HepG2 (cell line): ENCODE data around the gene STAT4. TPM values are rescaled to one million over a fixed set of nuclear protein-coding genes. Genes with fewer than 3 reads are reported as not detected.

Experiments
- FOXA1 ChIP-seq, 2 experiments: fragments of 450-650 bp in 1 of 2; sonication (generic) in 1 of 2; formaldehyde crosslinking in 1 of 2; IDR thresholded peaks; 2 replicates each; pipeline versions ENCODE4 v1.4.0 to v1.6.1; 2016 to 2020; ENCODE audit warnings: missing genetic modification reagents in 1 of 2
- HNF4G ChIP-seq, 2 experiments: sonication (generic) in 1 of 2; formaldehyde crosslinking in 1 of 2; IDR thresholded peaks; 2 replicates each; pipeline versions ENCODE4 v1.4.0 to v1.6.1; 2011 to 2020; ENCODE audit warnings: borderline replicate concordance in 2 of 2, low read depth in 2 of 2, mild to moderate bottlenecking in 2 of 2, low read length in 1 of 2, missing genetic modification reagents in 1 of 2, moderate library complexity in 1 of 2
- RCOR2 ChIP-seq: IDR thresholded peaks from 2 replicates; pipeline ENCODE4 v1.6.1; 2016; ENCODE audit warnings: missing biosample characterization, missing genetic modification reagents
- SSRP1 ChIP-seq: IDR thresholded peaks from 2 replicates; pipeline ENCODE4 v1.6.1; 2016; ENCODE audit warnings: control low read depth
- ZNF18 ChIP-seq: sonication (generic); formaldehyde crosslinking; IDR thresholded peaks from 2 replicates; pipeline ENCODE4 v1.8.0; 2022; ENCODE audit warnings: mild to moderate bottlenecking, missing genetic modification reagents; ENCODE audit not compliant: insufficient replicate concordance
- ZNF232 ChIP-seq: sonication (generic); formaldehyde crosslinking; IDR thresholded peaks from 2 replicates; pipeline ENCODE4 v1.4.0; 2020; ENCODE audit warnings: missing genetic modification reagents, borderline replicate concordance
- ZNF234 ChIP-seq: sonication (generic); formaldehyde crosslinking; conservative IDR thresholded peaks from 2 replicates; pipeline ENCODE4 v1.5.1; 2020; ENCODE audit warnings: mild to moderate bottlenecking, missing genetic modification reagents
- ZNF260 ChIP-seq: sonication (generic); formaldehyde crosslinking; IDR thresholded peaks from 2 replicates; pipeline ENCODE4 v1.4.0; 2020; ENCODE audit warnings: missing genetic modification reagents, low read depth, mild to moderate bottlenecking, borderline replicate concordance
- ZNF83 ChIP-seq: sonication (generic); formaldehyde crosslinking; IDR thresholded peaks from 2 replicates; pipeline ENCODE4 v1.4.0; 2020; ENCODE audit warnings: missing genetic modification reagents, mild to moderate bottlenecking, borderline replicate concordance
- polyA plus RNA-seq, 8 experiments: library from polyadenylated mRNA; depleted of rRNA in 3 of 8; stranded (reverse) in 7 of 8; unstranded in 1 of 8; fragments of >200 nt; fragmentation: Illumina TruSeq in 4 of 8; extraction: Trizol in 4 of 8; gene quantifications; 2 replicates each; pipeline versions ENCODE4 v1.2.1 to v1.2.3, GENCODE V29; 2011 to 2016; ENCODE audit warnings: low read depth in 4 of 8, missing spikeins in 1 of 8, mixed read lengths in 1 of 8; ENCODE audit not compliant: insufficient read depth in 1 of 8
- total RNA-seq, 5 experiments: library from RNA; depleted of rRNA; stranded (reverse); fragments of >200 nt; fragmentation: Illumina TruSeq; extraction: Trizol; gene quantifications; 2 replicates each; pipeline ENCODE4 v1.2.3, GENCODE V29; 2016; ENCODE audit warnings: low read depth in 1 of 5
- TF ChIP-seq, protein P1 (sequence below), 2 experiments: sonication (generic) in 1 of 2; formaldehyde crosslinking in 1 of 2; IDR thresholded peaks; 2 replicates each; pipeline versions ENCODE4 v1.4.0 to v1.6.1; 2018 to 2020; ENCODE audit warnings: missing genetic modification reagents in 2 of 2, borderline replicate concordance in 1 of 2, low read depth in 1 of 2, mild to moderate bottlenecking in 1 of 2, missing biosample characterization in 1 of 2
- TF ChIP-seq, protein P2 (sequence below): sonication (generic); formaldehyde crosslinking; conservative IDR thresholded peaks from 2 replicates; pipeline ENCODE4 v1.4.0; 2020; ENCODE audit warnings: mild to moderate bottlenecking, missing genetic modification reagents, moderate library complexity

Gene STAT4
- total and polyA plus RNA-seq, 2 of the 13 experiments (the other 11 are each of a cell fraction or from before 2014, with no cell fraction given): 0.37 TPM; not detected in 1

DNA sequence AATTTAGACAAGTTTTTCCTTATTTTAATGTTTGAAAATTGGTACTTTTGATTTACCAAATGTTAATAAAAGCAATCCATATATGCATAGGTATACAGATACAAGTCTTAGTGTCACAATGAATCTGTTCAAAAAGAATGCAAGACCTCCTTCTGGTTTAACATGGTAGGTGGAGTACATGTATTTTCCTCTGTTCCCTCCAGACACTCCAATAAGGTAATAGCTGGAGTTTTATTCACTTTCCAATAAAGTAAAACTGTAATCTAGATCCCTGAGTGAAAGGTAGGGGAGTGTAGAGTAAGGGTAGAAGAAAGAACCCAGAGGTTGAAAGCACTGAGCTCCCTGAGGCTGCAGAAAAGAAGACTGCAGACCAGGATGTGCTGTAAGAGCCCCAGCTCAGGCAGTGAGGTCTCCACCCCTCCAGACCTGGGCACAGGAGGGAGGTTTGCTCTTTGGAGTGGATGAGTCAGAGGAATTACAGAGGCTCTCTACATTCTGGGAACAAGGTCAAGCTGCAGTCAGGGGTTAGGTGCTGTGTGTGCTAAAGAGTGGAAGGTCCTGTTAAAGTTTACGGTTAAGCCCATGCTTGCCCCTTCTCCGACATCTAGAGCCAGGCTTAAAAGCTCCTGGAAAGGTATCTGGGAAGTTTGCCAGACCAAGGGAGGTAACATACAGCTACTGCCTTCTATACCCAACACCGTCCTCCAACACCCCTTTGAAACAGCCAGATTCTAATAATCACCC, 109.2 kb downstream of the STAT4 start (continued):
- TF ChIP-seq ZNF234 (CRISPR knock-in tag): no peak
- TF ChIP-seq HNF4G (IDR thresholded peaks at IDR 0.05; ENCODE audit: borderline replicate concordance, low read depth, low read length): no peak
- no peak for TF ChIP-seq HNF4G (CRISPR knock-in tag; IDR thresholded peaks at IDR 0.05; ENCODE audit: borderline replicate concordance, low read depth)
- no peak for TF ChIP-seq FOXA1 (IDR thresholded peaks at IDR 0.05)
- no peak for TF ChIP-seq FOXA1 (CRISPR knock-in tag; IDR thresholded peaks at IDR 0.05)
- TF ChIP-seq, protein P1, sequence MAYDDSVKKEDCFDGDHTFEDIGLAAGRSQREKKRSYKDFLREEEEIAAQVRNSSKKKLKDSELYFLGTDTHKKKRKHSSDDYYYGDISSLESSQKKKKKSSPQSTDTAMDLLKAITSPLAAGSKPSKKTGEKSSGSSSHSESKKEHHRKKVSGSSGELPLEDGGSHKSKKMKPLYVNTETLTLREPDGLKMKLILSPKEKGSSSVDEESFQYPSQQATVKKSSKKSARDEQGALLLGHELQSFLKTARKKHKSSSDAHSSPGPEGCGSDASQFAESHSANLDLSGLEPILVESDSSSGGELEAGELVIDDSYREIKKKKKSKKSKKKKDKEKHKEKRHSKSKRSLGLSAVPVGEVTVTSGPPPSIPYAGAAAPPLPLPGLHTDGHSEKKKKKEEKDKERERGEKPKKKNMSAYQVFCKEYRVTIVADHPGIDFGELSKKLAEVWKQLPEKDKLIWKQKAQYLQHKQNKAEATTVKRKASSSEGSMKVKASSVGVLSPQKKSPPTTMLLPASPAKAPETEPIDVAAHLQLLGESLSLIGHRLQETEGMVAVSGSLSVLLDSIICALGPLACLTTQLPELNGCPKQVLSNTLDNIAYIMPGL (CRISPR knock-in tag; IDR thresholded peaks at IDR 0.05; ENCODE audit: borderline replicate concordance in 1 of 2, low read depth in 1 of 2): no peak
- TF ChIP-seq, protein P2, sequence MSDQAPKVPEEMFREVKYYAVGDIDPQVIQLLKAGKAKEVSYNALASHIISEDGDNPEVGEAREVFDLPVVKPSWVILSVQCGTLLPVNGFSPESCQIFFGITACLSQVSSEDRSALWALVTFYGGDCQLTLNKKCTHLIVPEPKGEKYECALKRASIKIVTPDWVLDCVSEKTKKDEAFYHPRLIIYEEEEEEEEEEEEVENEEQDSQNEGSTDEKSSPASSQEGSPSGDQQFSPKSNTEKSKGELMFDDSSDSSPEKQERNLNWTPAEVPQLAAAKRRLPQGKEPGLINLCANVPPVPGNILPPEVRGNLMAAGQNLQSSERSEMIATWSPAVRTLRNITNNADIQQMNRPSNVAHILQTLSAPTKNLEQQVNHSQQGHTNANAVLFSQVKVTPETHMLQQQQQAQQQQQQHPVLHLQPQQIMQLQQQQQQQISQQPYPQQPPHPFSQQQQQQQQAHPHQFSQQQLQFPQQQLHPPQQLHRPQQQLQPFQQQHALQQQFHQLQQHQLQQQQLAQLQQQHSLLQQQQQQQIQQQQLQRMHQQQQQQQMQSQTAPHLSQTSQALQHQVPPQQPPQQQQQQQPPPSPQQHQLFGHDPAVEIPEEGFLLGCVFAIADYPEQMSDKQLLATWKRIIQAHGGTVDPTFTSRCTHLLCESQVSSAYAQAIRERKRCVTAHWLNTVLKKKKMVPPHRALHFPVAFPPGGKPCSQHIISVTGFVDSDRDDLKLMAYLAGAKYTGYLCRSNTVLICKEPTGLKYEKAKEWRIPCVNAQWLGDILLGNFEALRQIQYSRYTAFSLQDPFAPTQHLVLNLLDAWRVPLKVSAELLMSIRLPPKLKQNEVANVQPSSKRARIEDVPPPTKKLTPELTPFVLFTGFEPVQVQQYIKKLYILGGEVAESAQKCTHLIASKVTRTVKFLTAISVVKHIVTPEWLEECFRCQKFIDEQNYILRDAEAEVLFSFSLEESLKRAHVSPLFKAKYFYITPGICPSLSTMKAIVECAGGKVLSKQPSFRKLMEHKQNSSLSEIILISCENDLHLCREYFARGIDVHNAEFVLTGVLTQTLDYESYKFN: peak; percentile 48; the same call in 1 of the 2 replicates
- TF ChIP-seq ZNF83 (CRISPR knock-in tag): no peak
- TF ChIP-seq ZNF18: no peak
- TF ChIP-seq SSRP1 (CRISPR knock-in tag): no peak
- no peak for TF ChIP-seq RCOR2 (CRISPR knock-in tag)
- TF ChIP-seq ZNF260 (CRISPR knock-in tag): no peak
- no peak for TF ChIP-seq ZNF232
